ENCODE data around the gene HOMER1.

HOMER1 gene

GRCh38 chr5:79488058-79488457 lies 25.9 kb downstream of the HOMER1 start:
- no peak for DNase-seq

DNA sequence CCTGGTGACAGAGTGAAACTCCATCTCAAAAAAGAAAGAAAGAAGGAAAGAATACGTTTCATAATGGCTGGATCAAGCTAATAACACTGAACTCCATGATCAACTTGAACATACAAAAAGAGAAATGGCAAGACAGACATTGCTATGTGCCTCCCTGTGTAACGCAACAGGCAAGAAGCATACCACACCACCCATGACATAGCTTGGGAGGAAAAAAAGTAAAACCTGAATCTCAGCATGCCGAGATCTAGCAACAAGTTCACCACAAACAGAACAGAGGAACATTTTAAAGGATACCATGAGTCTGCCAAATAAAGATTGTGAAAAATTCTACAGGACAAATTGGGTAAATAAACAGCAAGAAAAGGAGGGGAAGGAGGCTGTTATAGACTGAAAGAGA lies 26.7 kb downstream of the HOMER1 start:
- DNase-seq, result no peak

DNA sequence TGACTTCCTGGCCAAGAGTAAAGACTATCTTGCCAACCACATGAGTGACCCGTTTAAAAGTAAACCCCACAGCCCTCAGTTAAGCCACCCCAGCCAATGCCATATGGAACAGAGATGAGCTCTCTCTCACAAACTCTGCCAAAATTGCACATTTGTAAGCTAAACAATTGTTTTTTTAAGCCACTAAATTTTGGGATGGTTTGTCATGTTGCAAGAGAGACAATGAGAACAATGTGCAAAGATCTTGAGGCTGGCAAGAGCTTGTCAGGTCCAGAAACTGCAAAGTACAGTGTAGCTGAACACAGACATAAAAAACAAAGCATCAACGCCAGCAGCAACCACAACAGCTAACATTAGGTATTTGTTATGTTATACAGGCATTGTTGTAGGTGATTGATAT lies 27.8 kb downstream of the HOMER1 start:
- no peak for DNase-seq

DNA sequence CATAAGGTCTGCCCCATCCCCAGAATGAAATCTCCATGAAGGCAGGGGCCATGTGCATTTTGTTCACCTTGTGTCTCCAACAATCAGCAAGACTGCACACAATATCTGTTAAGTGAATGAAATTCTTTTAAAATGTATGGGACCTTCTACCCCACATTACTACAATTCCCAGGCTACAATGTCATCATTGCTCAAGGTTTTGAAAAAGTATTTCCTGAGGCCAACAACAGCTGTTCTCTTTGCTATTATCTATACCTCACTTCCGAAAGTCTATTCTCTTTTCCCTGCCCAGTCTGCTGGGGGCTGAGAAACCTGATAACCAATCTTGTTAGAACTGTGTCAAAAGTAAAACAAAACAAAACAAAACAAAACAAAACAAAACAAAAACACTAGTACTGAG lies 29.2 kb downstream of the HOMER1 start:
- no peak for DNase-seq

- no peak for DNase-seq
These were observed 32.4 kb downstream of the HOMER1 start for GRCh38 chr5:79481574-79481973.

GRCh38 chr5:79480991-79481390 lies 32.9 kb downstream of the HOMER1 start:
- no peak for DNase-seq

- no peak for DNase-seq
These were observed 38.8 kb downstream of the HOMER1 start for GRCh38 chr5:79475152-79475466.

DNA sequence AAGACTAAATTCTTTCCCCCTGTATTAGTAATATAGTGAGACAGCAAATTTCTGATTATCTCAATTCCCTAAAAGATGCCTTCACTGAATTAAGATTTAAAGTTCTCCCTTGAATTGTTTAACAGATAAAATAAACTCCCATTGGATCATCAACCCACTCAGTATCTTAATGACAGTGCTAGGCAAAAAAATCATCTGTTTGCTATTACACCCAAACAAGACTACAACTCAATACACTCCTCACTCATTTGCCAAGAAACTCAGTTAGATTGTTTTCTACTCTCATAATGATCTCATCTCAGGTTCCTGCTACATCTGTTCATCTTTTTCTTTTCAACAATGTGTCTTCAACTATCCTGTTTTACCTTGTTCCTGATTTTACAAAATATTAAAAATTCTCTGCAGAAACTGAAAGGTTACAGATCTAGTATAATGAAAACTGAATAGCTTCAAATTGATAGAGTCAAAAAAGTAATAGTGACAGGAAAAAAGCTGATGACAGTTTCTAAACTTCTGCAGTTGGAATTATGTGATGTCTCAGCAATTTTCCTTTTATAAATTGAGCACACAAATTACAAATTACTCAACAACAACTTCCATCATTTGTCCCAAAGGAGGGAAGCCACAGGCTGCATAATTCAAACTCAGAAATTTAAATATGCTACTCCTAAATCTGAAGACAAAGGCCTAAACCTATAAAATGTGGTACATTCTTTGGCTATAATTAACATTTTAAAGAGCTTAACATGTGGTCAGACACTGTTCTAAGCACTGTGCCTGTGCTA lies 39.4 kb downstream of the HOMER1 start:
- no peak for DNase-seq

DNA sequence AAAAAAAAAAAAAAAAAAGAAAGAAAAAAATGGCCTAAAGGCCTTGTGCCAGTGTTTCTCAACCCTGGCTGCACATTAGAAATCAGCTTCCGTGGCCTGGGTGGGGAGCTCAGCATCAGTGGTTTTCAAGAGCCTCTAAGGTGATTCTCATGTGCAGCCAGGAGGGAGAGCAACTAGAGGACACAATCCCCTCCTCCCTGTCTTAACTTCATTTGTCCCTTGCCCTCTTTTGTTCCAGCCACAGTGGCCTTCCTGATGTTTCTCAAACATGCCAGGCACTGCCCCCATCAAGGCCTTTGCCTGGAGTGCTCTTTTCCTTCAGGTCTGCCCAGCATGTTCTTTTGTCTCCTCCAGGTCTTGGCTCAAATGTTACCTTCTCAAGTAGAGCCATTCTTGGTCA lies 42.4 kb downstream of the HOMER1 start:
- DNase-seq, result no peak

- DNase-seq, result no peak
These were observed 49.1 kb downstream of the HOMER1 start for GRCh38 chr5:79464695-79465332.

DNA sequence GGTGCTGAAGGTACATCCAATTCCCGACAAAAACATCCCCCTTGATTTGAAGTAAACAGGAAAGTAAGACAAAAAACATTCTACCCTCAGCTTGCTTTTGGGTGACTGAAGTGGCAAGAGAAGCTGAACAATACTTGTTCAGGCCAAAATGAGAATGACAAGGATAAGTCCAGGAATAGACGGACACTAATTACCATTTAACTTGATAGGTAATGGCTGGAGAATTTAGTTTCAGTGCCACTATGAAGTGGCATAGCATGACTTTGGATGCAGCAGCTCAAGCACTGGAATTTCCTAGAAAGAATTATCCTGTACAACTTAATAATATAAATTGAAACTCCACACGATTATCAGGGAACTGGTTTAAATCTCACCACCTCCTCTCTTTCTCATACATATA lies 49.7 kb downstream of the HOMER1 start:
- no peak for DNase-seq

DNA sequence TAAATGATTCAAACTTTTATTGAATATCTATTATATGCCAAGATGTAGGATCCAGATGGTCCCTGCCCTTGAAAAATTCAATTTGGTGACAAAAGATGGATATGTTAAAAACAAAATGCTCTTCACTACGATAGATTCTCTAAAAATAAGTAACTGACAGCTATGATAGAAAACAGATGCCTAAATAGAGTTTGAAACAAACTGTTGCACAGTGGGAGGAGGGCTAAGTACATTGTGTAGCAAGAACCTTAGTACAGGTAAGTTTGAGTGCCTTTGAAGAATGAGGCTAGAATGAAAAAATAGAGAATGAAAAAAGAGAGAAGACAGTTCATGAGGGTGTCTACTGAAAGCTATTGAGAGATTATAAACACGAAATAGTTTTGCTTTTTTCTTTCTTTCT lies 54.3 kb downstream of the HOMER1 start:
- no peak for DNase-seq

DNA sequence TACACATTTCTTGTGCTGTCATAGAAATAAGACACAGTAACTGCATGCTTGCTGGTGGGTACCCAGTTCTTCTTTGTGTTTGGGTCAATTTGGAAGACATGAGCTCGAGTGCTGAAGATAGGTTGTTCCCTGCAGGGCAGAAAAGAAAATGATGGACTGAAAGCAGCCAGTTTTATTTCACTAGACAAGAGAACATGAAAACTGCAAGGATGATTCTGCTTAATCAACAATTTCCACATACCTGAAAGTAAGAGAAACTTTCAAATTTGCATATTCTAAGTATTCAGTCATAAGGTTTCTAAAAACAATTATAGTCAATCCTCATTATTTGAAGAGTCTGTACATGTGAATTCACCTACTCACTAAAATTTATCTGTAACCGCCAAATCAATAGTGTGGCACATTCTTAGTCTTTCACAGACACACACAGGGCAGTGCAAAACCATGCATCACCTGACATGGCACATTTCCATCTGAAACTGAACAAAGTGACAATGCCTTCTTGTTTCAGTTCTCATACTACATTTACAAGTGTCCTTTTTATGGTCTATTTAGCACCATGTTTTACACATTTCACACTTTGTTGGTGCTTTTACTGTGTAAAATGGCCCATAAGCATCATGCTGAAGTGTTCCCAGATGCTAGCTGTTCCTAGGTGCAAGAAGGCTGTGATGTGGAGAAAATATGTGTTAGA lies 56.9 kb downstream of the HOMER1 start:
- no peak for DNase-seq

DNA sequence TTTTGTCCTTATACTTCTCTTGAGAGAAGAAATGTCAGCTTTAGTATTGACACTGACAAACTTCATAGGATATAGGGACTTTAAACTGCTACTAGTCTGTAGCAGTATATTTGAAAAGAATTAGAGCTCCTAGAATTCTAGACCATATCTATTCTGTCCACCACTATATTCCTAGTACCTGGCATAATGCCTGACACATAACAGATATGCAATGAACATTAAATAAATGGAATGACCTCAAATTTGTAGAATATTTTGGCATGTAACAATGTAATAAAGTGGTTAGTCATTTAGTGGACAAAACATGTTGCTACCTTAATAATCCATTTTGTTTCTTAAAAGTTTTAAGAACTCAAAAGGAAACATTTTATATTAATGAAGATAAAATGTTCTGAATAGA lies 57.5 kb downstream of the HOMER1 start:
- no peak for DNase-seq

- DNase-seq, result no peak
These were observed 59.9 kb downstream of the HOMER1 start for GRCh38 chr5:79454043-79454442.

DNA sequence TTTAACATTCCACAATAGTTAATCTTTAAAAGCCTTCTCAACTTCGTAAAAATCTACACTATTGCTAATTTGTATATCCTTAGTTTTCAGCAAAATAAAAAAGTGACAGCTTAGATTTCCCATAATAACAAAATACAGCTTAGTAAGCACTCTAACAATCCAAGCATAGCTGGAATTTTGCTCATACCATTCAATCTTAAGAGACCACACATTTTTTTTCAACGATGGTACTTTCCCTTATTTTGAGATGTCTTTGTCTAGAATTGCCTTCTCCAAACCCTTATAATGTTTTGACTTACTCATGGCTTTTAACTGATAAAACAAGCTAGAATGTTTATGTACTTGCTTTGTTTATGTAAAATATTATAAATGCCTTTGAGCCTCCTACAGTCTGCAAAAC lies 65.6 kb downstream of the HOMER1 start:
- no peak for DNase-seq

DNA sequence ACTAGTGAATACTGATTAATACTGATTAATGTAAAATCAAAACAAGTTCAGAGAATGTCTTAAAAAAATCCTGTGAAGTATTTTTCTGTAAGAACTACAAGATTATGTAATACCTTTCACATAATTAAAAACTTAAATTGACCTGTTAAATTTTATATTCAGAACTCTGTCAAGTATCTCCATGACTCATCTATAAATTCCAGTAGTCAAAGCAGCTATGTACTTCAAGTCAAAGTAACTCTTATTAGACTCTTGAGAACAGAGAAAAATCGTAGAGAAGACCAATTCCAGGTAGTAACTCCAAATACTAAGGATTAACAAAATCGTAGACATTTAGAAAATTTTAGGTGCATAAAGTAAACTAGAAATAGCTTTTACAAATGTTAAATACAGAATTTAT lies 77.1 kb downstream of the HOMER1 start:
- no peak for DNase-seq

DNA sequence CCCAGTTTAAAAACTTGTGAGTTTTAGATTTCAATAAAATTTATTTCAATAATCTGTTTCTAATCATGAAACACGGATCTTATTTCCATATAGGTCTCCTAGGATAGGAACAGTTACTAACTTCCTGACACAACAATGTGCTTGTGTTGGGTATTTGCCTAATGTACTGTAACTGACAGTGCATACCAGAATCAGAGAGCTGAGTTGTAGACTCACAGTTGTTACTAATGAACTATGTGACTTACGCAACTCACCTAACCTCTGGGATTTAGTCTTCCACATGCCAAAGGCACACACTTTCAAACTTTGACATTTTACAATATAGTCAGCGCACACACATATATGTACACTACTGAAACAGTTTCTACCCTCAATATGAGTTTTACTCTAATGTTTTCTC lies 77.7 kb downstream of the HOMER1 start:
- no peak for DNase-seq

- no peak for DNase-seq
These were observed 83.7 kb downstream of the HOMER1 start for GRCh38 chr5:79430196-79430595.

DNA sequence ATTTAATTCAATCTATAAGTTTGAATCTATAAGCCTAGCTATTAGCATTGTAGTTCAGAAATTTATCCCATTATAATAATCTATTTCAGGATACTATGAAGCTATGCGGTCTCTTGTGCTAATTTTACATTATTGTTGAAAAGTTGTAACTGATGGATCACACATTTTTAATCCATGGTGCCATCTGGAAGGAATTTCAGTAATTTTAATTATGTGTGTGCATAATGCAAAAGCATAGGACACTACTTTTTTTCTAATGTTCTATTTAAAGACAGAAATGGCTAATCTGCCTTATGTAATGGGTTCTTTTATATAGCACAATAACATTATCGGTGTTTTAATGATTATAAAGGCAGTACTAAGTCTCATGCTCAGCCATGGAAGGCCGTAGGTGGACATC lies 90.6 kb downstream of the HOMER1 start:
- no peak for DNase-seq

GRCh38 chr5:79420248-79420647 lies 93.7 kb downstream of the HOMER1 start:
- no peak for DNase-seq

GRCh38 chr5:79418276-79418675 lies 95.7 kb downstream of the HOMER1 start:
- no peak for DNase-seq

DNA sequence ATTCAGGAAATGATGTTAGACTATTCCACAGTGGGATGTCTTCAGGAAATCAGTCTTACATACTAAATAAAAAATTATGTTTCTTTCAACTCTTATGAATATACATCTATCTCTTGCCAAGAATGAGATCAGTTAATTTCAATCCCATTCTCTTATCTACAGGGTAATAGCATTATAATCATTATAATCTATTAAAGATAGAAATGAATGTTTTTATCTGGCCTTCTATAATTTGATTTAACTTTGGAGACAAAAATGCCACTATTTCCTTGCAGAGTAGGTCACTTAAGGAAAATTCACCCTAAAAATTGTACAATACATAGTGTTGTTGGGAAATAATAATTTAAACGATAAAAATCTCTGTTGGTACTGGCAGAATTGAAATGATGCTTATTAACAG lies 96.4 kb downstream of the HOMER1 start:
- no peak for DNase-seq

- no peak for DNase-seq
These were observed 97.4 kb downstream of the HOMER1 start for GRCh38 chr5:79416499-79416898.

DNA sequence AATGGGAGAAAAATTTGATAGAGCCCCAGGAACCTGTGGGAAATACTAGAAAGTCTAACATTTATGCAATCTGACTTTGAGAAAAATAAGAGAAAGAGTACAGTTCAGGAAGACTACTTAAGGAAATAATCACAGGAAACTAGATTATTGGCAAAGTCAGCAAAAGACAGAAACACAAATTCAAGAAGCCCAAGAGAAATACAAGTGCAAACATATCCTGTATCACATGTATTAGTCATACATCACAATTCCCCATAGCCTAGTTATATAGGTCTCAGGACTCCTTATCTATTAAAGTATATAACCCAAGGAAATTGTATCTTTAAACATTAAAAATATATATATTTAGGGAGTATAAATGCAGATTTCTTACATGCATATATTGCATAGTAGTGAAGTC lies 100.8 kb downstream of the HOMER1 start:
- DNase-seq, result no peak
